IPS-18a (cell line): ENCODE results near the gene MAS1.
"Not testable (repeated sequence)": the region's sequence is repeated elsewhere in the genome, so short reads cannot be mapped to it uniquely, and the experiment has no call there.

Experiments used
- H3K27ac ChIP-seq: one replicate; pipeline ENCODE4 v1.5.1; 2013; ENCODE audit warnings: low read length
- H3K27me3 ChIP-seq: one replicate; pipeline ENCODE4 v1.6.1; 2013; ENCODE audit warnings: mild to moderate bottlenecking, low read length; ENCODE audit not compliant: control insufficient read depth, insufficient read depth
- H3K36me3 ChIP-seq: one replicate; pipeline ENCODE4 v1.6.1; 2013; ENCODE audit warnings: low read depth, low read length; ENCODE audit not compliant: control insufficient read depth
- H3K4me1 ChIP-seq: one replicate; pipeline ENCODE4 v1.6.1; 2013; ENCODE audit warnings: low read depth, low read length; ENCODE audit not compliant: control insufficient read depth
- H3K4me3 ChIP-seq: one replicate; pipeline ENCODE4 v1.5.1; 2013; ENCODE audit warnings: low read length
- H3K9ac ChIP-seq: one replicate; pipeline ENCODE4 v1.6.1; 2013; ENCODE audit warnings: mild to moderate bottlenecking, low read length, moderate library complexity
- H3K9me3 ChIP-seq: one replicate; pipeline ENCODE4 v1.6.1; 2013; ENCODE audit warnings: low read depth, low read length; ENCODE audit not compliant: control insufficient read depth

MAS1 gene

GRCh38 chr6:159919800-159920199 lies 29.0 kb downstream of the MAS1 start:
- no peaks in the 10 kb centered on the region for H3K27me3 ChIP-seq
- H3K9ac ChIP-seq, result no peak overlapping the region
- no peak overlapping the region for H3K27ac ChIP-seq
- no peaks in the 10 kb centered on the region for H3K36me3 ChIP-seq
- no peak overlapping the region for H3K4me3 ChIP-seq
- H3K9me3 ChIP-seq, result no peaks in the 10 kb centered on the region
- no peaks in the 10 kb centered on the region for H3K4me1 ChIP-seq

- H3K9me3 ChIP-seq, H3K4me1 ChIP-seq, H3K36me3 ChIP-seq, H3K9ac ChIP-seq, H3K27ac ChIP-seq, H3K27me3 ChIP-seq, H3K4me3 ChIP-seq: not testable (repeated sequence)
Observed at GRCh38 chr6:159924150-159924549, 33.4 kb downstream of the MAS1 start.

GRCh38 chr6:159926542-159927203 lies 35.9 kb downstream of the MAS1 start:
- no peaks in the 10 kb centered on the region for H3K36me3 ChIP-seq
- H3K4me1 ChIP-seq, result no peaks in the 10 kb centered on the region
- no peaks in the 10 kb centered on the region for H3K27me3 ChIP-seq
- no peak overlapping the region for H3K27ac ChIP-seq
- no peak overlapping the region for H3K4me3 ChIP-seq
- no peaks in the 10 kb centered on the region for H3K9me3 ChIP-seq
- no peak overlapping the region for H3K9ac ChIP-seq

- Histone ChIP-seq H3K36me3 (no peaks in the 10 kb centered on the region), H3K4me1 (no peaks in the 10 kb centered on the region), H3K9ac (no peak overlapping the region), H3K27me3 (no peaks in the 10 kb centered on the region), H3K9me3 (no peaks in the 10 kb centered on the region), H3K4me3 (no peak overlapping the region), H3K27ac (no peak overlapping the region)
Observed at GRCh38 chr6:159929819-159930218, 39.0 kb downstream of the MAS1 start.

GRCh38 chr6:159931112-159931511 lies 40.3 kb downstream of the MAS1 start:
- Histone ChIP-seq H3K9ac (no peak overlapping the region), H3K4me1 (no peaks in the 10 kb centered on the region), H3K27me3 (no peaks in the 10 kb centered on the region), H3K27ac (no peak overlapping the region), H3K4me3 (no peak overlapping the region), H3K36me3 (no peaks in the 10 kb centered on the region), H3K9me3 (no peaks in the 10 kb centered on the region)

GRCh38 chr6:159931846-159932245 lies 41.1 kb downstream of the MAS1 start:
- no peaks in the 10 kb centered on the region for H3K4me1 ChIP-seq
- no peak overlapping the region for H3K4me3 ChIP-seq
- no peaks in the 10 kb centered on the region for H3K27me3 ChIP-seq
- no peaks in the 10 kb centered on the region for H3K36me3 ChIP-seq
- H3K27ac ChIP-seq, result no peak overlapping the region
- H3K9ac ChIP-seq, result no peak overlapping the region
- no peaks in the 10 kb centered on the region for H3K9me3 ChIP-seq

GRCh38 chr6:159933077-159933476 lies 42.3 kb downstream of the MAS1 start:
- Histone ChIP-seq H3K9me3 (no peaks in the 10 kb centered on the region), H3K4me1 (no peaks in the 10 kb centered on the region), H3K27ac (no peak overlapping the region), H3K4me3 (no peak overlapping the region), H3K36me3 (no peaks in the 10 kb centered on the region), H3K9ac (no peak overlapping the region), H3K27me3 (no peaks in the 10 kb centered on the region)

- Histone ChIP-seq H3K27ac (no peak overlapping the region), H3K4me3 (no peak overlapping the region), H3K9me3 (no peaks in the 10 kb centered on the region), H3K9ac (no peak overlapping the region), H3K27me3 (no peaks in the 10 kb centered on the region), H3K36me3 (no peaks in the 10 kb centered on the region), H3K4me1 (no peaks in the 10 kb centered on the region)
Observed at GRCh38 chr6:159934181-159934580, 43.4 kb downstream of the MAS1 start.

GRCh38 chr6:159935065-159935464 lies 44.3 kb downstream of the MAS1 start:
- H3K27ac ChIP-seq, result no peak overlapping the region

GRCh38 chr6:159935633-159936032 lies 44.8 kb downstream of the MAS1 start:
- Histone ChIP-seq H3K27me3 (no peaks in the 10 kb centered on the region), H3K4me1 (no peaks in the 10 kb centered on the region), H3K27ac (no peak overlapping the region), H3K36me3 (no peaks in the 10 kb centered on the region), H3K9me3 (no peaks in the 10 kb centered on the region), H3K9ac (no peak overlapping the region), H3K4me3 (no peak overlapping the region)

More at GRCh38 chr6:159935065-159935464, 44.3 kb downstream of the MAS1 start:
- Histone ChIP-seq H3K9me3 (no peaks in the 10 kb centered on the region), H3K27me3 (no peaks in the 10 kb centered on the region), H3K4me3 (no peak overlapping the region), H3K9ac (no peak overlapping the region), H3K36me3 (no peaks in the 10 kb centered on the region), H3K4me1 (no peaks in the 10 kb centered on the region)

GRCh38 chr6:159939591-159940016 lies 48.8 kb downstream of the MAS1 start:
- Histone ChIP-seq H3K36me3 (no peaks in the 10 kb centered on the region), H3K9me3 (peaks cover 3% of the 10 kb centered on the region), H3K4me1 (no peaks in the 10 kb centered on the region), H3K27ac (no peak overlapping the region), H3K4me3 (no peak overlapping the region), H3K27me3 (no peaks in the 10 kb centered on the region), H3K9ac (no peak overlapping the region)
